NOMO-1 (cell line): ENCODE measurements around the gene EFNA2.

ENCODE experiments used
- DNase-seq, 2 experiments: peaks; one replicate each; lab custom pipeline; 2025; ENCODE audit not compliant: unreplicated experiment in 2 of 2; lab: John Stamatoyannopoulos, UW

Gene EFNA2

DNA sequence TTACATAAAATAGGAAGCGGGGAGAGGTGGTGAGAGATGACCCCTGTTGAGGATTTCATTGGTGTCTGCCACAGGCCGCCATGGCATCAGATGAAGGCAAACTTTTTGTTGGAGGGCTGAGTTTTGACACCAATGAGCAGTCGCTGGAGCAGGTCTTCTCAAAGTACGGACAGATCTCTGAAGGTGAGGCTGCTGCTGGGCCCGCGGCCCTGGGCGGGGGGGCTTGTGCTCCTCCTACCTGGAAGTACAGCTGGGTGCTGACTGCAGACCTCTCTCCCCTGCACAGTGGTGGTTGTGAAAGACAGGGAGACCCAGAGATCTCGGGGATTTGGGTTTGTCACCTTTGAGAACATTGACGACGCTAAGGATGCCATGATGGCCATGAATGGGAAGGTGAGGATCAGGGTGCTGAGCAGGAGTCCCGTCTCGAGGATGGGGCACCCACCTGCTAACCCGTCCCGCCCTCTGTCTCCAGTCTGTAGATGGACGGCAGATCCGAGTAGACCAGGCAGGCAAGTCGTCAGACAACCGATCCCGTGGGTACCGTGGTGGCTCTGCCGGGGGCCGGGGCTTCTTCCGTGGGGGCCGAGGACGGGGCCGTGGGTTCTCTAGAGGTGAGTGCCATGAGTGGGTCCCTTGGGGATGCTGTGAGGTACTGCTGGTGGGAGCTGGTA lies 14.7 kb upstream of the EFNA2 start:
- no peak for DNase-seq

DNA sequence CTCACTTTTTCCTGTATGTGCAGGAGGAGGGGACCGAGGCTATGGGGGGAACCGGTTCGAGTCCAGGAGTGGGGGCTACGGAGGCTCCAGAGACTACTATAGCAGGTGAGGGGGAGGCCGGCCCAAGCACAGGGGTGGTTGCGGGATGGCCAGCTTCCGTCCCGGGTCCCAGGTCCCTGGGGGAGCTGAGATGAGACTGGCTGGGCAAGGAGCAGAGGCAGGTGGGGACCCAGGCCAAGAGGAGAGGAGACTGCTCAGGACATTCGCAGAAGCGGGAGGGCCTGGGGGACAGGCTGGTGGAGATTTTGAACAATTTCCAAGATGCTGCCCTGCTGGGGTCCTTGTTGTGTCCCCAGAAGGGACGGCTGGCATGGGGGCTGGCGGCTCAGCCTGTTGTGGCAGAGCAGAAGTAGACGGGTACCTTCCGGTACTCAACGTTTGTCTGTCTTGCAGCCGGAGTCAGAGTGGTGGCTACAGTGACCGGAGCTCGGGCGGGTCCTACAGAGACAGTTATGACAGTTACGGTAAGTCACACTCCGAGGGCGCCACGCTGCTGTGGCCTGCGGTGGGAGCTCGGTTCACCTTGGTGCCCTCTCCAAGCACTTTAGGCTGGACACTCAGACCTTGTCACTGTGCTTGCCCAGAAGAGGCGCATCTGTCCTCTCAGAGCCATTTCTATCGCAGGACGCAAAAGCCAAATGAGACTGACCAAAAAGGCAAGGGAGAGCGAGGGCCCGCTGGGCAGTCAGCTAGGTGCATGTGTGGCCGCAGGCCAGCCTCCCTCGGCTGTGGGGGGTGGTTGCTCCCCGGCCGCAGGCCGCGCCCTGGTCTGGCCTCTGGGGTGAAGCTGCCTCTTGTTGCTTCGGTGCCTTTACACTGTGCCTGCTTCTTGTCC lies 13.9 kb upstream of the EFNA2 start:
- DNase-seq, result no peak

DNA sequence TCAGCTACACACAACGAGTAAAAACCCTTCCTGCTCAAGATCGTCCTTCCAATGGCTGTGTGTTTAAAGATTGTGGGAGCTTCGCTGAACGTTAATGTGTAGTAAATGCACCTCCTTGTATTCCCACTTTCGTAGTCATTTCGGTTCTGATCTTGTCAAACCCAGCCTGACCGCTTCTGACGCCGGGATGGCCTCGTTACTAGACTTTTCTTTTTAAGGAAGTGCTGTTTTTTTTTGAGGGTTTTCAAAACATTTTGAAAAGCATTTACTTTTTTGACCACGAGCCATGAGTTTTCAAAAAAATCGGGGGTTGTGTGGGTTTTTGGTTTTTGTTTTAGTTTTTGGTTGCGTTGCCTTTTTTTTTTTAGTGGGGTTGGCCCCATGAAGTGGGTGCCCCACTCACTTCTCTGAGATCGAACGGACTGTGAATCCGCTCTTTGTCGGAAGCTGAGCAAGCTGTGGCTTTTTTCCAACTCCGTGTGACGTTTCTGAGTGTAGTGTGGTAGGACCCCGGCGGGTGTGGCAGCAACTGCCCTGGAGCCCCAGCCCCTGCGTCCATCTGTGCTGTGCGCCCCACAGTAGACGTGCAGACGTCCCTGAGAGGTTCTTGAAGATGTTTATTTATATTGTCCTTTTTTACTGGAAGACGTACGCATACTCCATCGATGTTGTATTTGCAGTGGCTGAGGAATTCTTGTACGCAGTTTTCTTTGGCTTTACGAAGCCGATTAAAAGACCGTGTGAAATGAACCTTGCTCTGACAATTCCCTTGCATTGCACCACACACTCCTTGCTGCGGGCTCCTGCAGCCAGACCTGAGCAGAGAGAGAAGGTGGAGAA lies 13.0 kb upstream of the EFNA2 start:
- DNase-seq, result no peak

DNA sequence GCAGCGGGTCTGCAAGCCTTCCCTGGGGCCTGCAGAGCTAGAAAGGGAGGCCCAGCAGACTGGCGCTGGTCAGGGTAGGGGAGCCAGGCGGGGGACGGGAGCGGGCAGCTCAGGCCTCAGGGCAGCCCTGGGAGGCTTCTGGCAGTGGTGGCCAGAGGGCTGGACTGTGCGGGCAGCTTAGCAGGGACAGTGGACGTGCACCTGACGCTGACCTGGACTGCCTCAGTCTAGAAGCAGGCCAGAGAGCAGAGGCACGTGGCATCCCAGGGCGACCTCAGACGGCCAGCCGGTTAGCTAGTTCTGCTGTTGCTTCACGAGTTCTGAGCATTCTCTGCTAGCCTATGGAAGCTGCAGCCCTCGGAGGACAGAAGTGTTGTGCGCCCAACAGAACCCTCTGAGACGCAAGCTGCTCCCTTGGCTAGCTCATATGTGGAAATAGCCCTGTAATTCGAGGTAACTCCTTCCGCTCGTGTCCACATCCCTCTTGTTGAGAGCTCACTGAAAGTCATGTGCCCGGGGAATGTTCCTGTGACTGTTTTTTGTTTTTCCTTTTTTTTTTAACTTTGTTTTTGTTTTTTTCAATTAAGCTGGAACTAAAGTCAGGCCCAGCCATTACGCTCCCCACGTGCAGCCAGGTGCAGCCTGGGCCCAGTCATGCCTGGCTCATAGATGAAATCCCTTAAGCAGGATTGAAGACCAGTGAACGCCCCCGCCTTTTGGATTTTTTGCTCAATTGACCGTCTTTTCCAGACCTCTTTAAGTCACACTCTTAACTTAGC lies 12.2 kb upstream of the EFNA2 start:
- DNase-seq, result no peak

DNA sequence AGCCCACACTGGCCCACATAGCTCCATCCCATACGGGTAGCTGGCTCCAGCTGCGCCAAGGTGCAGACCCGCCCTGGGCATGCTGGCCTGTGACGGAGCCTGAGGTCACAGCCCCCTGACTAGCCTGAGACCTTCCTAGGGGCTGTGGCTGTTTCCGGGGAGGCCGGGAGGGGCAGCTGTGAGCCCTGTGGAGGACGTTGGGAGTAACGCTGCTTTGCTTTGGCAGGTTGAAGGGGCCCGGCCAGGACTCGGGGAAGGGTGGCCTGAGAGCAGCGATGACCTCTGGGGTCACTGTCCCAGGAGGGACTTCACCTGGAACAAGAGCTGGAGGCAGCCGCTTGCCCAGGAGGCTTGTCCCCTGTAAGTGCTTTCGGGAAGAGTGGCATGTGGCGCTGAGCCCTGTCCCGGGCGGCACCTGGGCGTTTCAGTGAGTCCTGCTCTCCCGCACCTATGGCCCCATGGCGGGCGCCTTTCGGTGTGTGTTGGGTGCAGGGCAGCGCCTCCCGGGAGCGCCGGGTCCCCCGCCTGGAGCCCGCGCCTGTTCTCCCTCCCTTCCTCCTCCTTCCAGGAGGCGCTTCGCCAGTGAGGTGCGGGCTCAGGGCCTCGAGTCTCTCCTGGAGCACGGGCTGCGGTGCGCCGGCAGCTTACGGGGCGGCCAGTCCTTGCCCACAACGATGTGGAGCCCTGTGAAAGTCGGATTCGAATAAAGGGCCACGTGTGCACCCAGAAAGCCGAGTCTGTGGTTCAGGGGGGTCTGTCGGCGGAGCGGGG lies 11.4 kb upstream of the EFNA2 start:
- DNase-seq, result no peak

- DNase-seq, result no peak
Measured at GRCh38 chr19:1274852-1275259, 10.8 kb upstream of the EFNA2 start.

DNA sequence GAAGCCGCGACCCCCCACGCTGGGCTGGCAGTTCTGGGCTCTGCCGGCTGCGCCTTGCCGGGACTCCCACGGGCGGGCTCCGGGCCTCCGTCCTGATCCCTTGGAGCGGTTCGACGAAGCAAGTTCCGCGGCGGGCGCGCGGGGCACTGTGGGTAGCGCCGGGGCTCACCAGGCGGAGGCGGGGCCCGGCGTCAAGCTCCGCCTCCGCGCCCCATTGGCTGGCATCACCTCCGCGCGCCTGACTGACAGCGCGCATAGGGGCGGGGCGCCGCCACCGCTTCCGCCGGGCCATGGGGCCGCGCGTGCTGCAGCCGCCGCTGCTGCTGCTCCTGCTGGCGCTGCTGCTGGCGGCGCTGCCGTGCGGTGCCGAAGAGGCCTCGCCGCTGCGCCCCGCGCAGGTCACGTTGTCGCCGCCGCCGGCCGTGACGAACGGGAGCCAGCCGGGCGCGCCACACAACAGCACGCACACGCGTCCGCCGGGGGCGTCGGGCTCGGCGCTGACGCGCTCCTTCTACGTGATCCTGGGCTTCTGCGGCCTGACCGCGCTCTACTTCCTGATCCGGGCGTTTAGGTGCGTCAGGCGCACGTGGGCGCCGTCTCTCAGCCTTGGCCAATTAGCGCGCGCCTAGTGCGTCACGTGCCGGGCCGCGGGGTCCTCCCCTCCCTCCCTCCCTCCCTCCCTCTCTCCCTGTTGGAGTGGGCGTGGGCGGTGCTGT lies 10.3 kb upstream of the EFNA2 start, which contains the start of gene FAM174C:
Gene FAM174C (plus strand): TSS at position 271 of the 716 bp plus-strand sequence. CDS start 20 bp downstream, at position 291.
- peak; percentile 91 to 96 for DNase-seq

DNA sequence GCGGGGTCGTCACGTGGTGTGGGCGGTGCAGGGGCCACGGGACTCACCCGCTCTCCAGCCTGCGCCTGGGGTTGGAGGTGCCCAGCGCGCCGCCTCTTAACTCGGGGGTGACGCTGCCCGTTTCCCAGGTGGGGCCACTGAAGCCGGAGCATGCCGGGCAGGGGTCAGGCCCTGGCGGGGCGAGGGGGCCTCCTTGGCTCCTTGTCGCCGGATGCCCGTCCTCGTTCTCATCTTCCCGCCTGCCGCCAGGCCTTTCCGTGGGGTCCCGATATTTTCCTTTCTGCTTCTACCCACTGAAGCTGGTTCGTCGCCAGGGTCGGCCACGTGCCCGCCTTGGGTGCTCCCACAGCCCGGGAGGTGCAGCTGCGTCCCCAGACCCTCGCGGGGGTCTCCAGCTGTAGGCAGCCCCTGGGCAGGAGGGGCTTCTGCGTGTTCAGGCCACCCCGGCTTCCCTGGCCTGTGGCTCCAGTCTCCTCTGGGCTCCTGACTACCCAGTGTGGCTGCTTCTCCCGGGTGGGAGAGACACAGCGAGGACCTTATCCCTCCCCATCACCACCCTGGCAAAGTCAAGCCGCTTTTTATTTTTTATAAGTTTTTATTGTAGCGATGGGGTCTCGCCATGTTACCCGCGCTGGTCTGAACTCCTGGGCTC lies 9.6 kb upstream of the EFNA2 start:
- DNase-seq, result no peak

- no peak for DNase-seq
Measured at GRCh38 chr19:1276628-1277022, 9.0 kb upstream of the EFNA2 start.

GRCh38 chr19:1277061-1277460 lies 8.6 kb upstream of the EFNA2 start:
- DNase-seq, result no peak

DNA sequence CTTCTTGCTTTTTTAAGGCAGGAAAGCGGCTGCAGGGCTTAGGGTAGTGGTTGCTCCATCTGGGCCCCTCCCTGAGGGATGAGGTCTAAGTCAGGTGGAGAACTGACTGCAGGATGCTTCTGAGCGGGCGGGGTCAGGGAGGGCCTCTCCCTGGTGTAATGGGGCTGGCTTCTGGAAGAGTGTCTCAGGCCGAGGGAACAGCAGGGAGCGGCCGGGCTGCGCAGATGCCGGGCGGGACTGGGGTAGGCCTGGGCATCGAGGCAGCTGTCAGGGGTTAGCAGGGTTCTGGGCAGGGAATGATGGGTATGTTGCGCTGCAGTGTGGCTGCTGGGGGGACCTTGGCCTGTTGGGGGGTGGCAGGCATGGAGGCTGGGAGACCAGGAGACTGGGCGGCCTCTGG lies 7.6 kb upstream of the EFNA2 start:
- no peak for DNase-seq

DNA sequence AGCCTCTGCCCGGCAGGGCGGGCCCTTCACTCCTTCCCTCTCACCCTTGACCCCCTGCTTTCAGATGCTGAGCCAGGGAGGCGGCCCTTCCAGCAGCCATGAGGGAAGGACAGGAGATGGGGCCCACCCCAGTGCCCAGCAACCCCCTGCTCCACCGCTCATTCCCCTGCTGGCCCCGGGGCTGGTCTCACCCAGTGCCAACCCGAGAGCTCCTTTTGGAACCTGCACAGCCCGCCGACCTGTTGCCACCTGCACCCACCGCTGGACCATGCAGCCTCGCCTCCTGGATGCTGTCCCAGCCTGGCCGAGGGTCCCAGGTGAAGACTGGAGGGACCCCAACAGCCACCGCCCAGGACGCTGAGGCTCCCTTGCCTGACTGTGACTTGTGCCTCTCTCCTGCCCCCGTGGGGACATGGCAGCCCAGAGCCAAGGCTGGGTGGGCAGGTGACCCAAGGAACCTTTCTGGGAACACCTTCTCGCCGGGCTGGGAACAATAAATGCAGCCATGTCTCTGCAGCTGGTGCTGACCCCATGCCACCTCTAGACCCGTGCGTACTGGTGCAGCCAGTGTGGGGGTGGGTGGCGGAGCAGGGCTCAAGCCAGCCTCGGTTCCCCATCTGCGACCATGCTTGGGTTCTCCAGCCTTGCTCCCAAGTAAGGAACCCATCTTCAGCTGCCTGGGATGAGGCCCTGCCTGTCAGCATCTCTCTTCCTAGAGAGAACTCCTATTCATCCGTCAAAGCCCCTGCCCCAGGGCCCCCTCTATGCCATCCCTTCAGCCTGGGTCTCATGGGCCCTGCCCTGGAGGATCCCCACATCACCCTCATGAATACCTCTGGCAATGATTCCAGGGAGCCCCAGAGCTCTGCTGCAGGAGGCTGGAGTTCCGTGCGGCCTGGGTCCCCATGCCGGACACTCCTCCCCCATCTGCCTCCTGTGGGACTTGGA lies 6.7 kb upstream of the EFNA2 start:
- no peak for DNase-seq

DNA sequence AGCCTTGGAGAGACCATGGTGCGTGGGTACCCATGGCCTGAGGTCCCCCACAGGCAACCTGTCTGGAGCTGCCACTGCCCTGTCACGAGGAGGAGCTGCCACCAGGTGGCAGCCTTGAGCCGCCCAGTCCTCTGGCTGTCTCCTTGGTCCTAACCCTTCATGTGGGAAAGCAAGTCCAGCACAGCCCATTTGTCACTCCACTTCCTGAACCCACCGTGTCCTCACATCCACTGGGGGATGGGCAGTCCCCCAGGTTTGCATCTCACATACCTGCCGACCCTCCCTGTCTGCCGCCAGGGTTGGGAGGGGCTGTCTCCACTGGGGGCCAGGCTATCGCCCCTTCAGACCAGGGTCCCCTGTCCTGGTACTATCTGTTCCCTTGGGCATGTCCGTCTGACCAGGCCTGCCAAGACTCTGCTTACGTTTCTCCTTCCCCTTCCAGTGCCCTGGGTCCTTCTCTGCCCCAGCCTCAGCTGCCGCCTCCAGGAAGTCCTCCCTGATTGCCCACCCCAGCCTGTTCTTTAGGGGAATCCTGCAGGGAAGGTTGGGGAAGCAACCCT lies 5.8 kb upstream of the EFNA2 start:
- peak; percentile 69 to 70 for DNase-seq

- no peak for DNase-seq
Measured at GRCh38 chr19:1280636-1281568, 4.8 kb upstream of the EFNA2 start.

DNA sequence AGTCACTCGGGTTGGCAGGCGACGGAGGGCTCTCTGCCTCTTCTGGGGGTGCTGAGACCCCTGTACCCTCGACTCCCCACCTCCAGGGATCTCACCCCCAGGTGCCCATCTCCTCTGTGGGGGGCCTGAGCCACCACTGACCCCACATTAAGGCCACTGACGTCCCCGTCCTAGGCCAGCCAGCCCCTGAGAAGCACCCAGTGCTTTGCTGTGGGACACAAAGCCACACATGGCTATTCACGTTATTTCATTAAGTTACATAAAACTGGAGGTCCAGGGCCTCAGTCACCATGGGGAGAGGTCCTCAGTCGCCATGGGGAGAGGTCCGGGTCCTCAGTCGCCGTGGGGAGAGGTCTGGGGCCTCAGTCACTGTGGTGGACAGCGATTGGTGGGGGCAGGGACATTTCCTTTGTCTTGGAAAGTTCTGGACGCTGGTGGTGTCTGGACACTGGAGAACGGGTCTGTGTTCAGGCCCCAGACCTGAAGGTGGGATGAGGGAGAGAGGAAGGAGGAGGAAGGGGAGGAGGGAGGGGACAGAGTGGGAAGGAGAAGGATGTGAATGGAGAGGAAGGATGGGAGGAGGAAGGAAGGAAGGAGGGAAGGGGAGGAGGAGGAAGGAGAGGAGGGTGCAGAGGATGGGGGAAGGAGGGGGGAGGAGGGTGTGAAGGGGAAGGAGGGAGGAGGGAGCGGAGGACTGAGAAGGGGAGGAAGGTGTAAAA lies 3.9 kb upstream of the EFNA2 start:
- DNase-seq, result no peak
